ENCODE measurements around the gene FABP3. TPM values are rescaled to one million over a fixed set of nuclear protein-coding genes. Genes with fewer than 3 reads are reported as not detected.

The FABP3 gene
- total RNA-seq, 1 experiment from 2014 or later = 0.40 TPM

DNA sequence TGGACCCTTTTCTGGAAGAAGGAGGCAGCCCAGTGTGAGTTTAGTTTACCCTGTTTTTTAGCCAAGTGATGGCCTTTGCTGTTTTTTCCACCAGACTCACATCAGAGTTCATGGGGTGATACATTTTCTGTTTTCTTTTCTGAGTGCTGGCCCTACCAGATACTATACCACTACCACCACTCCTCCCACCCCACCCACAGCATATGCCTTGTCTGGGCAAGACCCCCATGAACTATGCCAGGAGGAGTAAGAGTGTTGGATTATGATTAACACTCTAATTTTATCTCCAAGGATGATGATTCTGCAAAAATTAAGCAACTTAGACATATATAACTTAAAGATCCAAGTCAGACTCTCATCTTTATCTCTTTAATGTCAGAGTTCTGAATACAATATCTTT, 26.1 kb downstream of the FABP3 start:
- Histone ChIP-seq H3K79me2 (ENCODE audit: low read length) (no peaks in the 10 kb centered on the region), H3K27ac (ENCODE audit: low read length) (no peak overlapping the region), H2AFZ (ENCODE audit: low read length) (no peak overlapping the region), H3K4me3 (ENCODE audit: low read length) (no peak overlapping the region), H3F3A (ENCODE audit: low read length, unreplicated experiment) (no peaks in the 10 kb centered on the region), H3K4me2 (ENCODE audit: low read length) (no peak overlapping the region), H3K4me1 (ENCODE audit: insufficient read depth, low read length) (no peaks in the 10 kb centered on the region), H4K20me1 (ENCODE audit: low read length) (no peaks in the 10 kb centered on the region), H3K9me3 (ENCODE audit: low read length) (no peaks in the 10 kb centered on the region), H3K36me3 (ENCODE audit: low read depth, low read length) (peaks cover 13% of the 10 kb centered on the region), H3K9me2 (replicated peaks; ENCODE audit: low read length) (no peaks in the 10 kb centered on the region), H3K27me3 (ENCODE audit: low read length) (no peaks in the 10 kb centered on the region), H3K9ac (ENCODE audit: low read length) (no peak overlapping the region)
- DNase-seq (no peak), ATAC-seq (no peak)
- CTCF ChIA-PET = no interaction called here
- no TSS peak for BruUV-seq (replicated peaks)
- TF ChIP-seq EZH2phosphoT487 (IDR thresholded peaks at IDR 0.05; ENCODE audit: borderline replicate concordance, low read length) (no peak), EZH2 (IDR thresholded peaks at IDR 0.05; ENCODE audit: low read length, unreplicated experiment) (no peak)
- TF ChIP-seq, protein P1, sequence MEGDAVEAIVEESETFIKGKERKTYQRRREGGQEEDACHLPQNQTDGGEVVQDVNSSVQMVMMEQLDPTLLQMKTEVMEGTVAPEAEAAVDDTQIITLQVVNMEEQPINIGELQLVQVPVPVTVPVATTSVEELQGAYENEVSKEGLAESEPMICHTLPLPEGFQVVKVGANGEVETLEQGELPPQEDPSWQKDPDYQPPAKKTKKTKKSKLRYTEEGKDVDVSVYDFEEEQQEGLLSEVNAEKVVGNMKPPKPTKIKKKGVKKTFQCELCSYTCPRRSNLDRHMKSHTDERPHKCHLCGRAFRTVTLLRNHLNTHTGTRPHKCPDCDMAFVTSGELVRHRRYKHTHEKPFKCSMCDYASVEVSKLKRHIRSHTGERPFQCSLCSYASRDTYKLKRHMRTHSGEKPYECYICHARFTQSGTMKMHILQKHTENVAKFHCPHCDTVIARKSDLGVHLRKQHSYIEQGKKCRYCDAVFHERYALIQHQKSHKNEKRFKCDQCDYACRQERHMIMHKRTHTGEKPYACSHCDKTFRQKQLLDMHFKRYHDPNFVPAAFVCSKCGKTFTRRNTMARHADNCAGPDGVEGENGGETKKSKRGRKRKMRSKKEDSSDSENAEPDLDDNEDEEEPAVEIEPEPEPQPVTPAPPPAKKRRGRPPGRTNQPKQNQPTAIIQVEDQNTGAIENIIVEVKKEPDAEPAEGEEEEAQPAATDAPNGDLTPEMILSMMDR (conservative IDR thresholded peaks at IDR 0.05; ENCODE audit: low read depth, low read length) = no peak
- intact Hi-C loops (cut with micrococcal nuclease) = no loop called here
- POLR2A ChIA-PET (ENCODE audit: unreplicated experiment) = no interaction called here

DNA sequence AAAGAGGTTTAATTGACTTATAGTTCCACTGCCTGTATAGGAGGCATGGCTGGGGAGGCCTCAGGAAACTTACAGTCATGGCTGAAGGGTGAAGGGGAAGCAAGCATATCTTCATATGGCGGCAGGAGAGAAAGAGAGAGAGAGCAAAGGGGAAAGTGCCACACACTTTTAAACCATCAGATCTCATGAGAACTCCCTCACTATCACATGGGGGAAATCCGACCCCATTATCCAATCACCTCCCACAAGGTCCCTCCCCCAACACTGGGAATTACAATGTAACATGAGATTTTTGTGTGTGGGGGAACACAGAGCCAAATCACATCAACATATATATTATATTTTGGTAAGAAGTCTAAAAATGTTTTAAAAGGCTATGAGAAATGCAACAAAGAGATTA, 27.2 kb downstream of the FABP3 start:
- POLR2A ChIA-PET (ENCODE audit: unreplicated experiment) = no interaction called here
- no peaks in the 10 kb centered on the region for H3K4me1 ChIP-seq (ENCODE audit: insufficient read depth, low read length)

DNA sequence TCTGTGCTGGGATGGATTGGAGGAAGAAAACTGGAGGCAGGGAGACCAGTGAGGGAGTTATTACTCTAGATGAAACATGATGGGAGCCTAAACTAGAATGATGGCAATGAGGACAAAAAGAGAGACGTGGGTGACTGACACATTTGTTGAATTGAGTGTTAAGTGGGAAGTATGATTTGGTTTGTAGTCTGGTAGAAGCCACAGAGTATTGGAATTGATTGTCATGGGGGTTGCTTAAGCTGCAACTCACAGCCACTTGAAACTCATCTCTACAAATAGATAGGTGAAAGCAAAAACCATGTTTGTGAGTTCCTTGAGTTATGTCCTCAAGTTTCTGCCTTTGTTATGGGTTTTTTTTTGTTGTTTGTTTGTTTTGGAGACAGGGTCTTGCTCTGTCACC, 28.4 kb downstream of the FABP3 start:
- DNase-seq = no peak
- no peaks in the 10 kb centered on the region for H3K9me3 ChIP-seq (ENCODE audit: low read length)
- no TSS peak for BruUV-seq (replicated peaks)
- H3K9ac ChIP-seq (ENCODE audit: low read length) = no peak overlapping the region
- H3K79me2 ChIP-seq (ENCODE audit: low read length) = no peaks in the 10 kb centered on the region
- H3K36me3 ChIP-seq (ENCODE audit: low read depth, low read length) = peaks cover 7% of the 10 kb centered on the region; the same call in 1 of the 2 replicates
- H3K4me1 ChIP-seq (ENCODE audit: insufficient read depth, low read length) = no peaks in the 10 kb centered on the region
- CTCF ChIA-PET = no interaction called here
- no peak for ATAC-seq
- H3K27ac ChIP-seq (ENCODE audit: low read length) = no peak overlapping the region
- H3K4me2 ChIP-seq (ENCODE audit: low read length) = no peak overlapping the region
- no peaks in the 10 kb centered on the region for H3K27me3 ChIP-seq (ENCODE audit: low read length)
- H3K4me3 ChIP-seq (ENCODE audit: low read length) = no peak overlapping the region
- no peak overlapping the region for H2AFZ ChIP-seq (ENCODE audit: low read length)
- TF ChIP-seq EZH2 (IDR thresholded peaks at IDR 0.05; ENCODE audit: low read length, unreplicated experiment) (no peak), EZH2phosphoT487 (IDR thresholded peaks at IDR 0.05; ENCODE audit: borderline replicate concordance, low read length) (no peak)
- TF ChIP-seq, protein P1 (conservative IDR thresholded peaks at IDR 0.05; ENCODE audit: low read depth, low read length) = no peak
- no peaks in the 10 kb centered on the region for H3F3A ChIP-seq (ENCODE audit: low read length, unreplicated experiment)
- H4K20me1 ChIP-seq (ENCODE audit: low read length) = no peaks in the 10 kb centered on the region
- no peaks in the 10 kb centered on the region for H3K9me2 ChIP-seq (replicated peaks; ENCODE audit: low read length)
- intact Hi-C loops (cut with micrococcal nuclease) = no loop called here
- POLR2A ChIA-PET (ENCODE audit: unreplicated experiment) = no interaction called here

More for the DNA sequence above, 27.2 kb downstream of the FABP3 start:
- no peak for TF ChIP-seq EZH2phosphoT487 (IDR thresholded peaks at IDR 0.05; ENCODE audit: borderline replicate concordance, low read length)
- TF ChIP-seq, protein P1 (conservative IDR thresholded peaks at IDR 0.05; ENCODE audit: low read depth, low read length) = no peak
- TF ChIP-seq EZH2 (IDR thresholded peaks at IDR 0.05; ENCODE audit: low read length, unreplicated experiment) = no peak
- H3K27ac ChIP-seq (ENCODE audit: low read length) = no peak overlapping the region
- no peak overlapping the region for H3K9ac ChIP-seq (ENCODE audit: low read length)
- H4K20me1 ChIP-seq (ENCODE audit: low read length) = no peaks in the 10 kb centered on the region
- H3F3A ChIP-seq (ENCODE audit: low read length, unreplicated experiment) = no peaks in the 10 kb centered on the region
- H2AFZ ChIP-seq (ENCODE audit: low read length) = no peak overlapping the region
- H3K9me3 ChIP-seq (ENCODE audit: low read length) = no peaks in the 10 kb centered on the region
- DNase-seq (no peak), ATAC-seq (no peak)
- H3K9me2 ChIP-seq (replicated peaks; ENCODE audit: low read length) = no peaks in the 10 kb centered on the region
- H3K4me3 ChIP-seq (ENCODE audit: low read length) = no peak overlapping the region
- H3K36me3 ChIP-seq (ENCODE audit: low read depth, low read length) = peaks cover 9% of the 10 kb centered on the region
- BruUV-seq (replicated peaks) = no TSS peak
- no peaks in the 10 kb centered on the region for H3K79me2 ChIP-seq (ENCODE audit: low read length)
- intact Hi-C loops (cut with micrococcal nuclease) = no loop called here
- H3K4me2 ChIP-seq (ENCODE audit: low read length) = no peak overlapping the region
- H3K27me3 ChIP-seq (ENCODE audit: low read length) = no peaks in the 10 kb centered on the region
- CTCF ChIA-PET = no interaction called here

All from PC-3 (cell line).